ENCODE results near the gene COL27A1.
"Not testable (repeated sequence)": the region's sequence is repeated elsewhere in the genome, so short reads cannot be mapped to it uniquely, and the experiment has no call there.

Gene COL27A1

DNA sequence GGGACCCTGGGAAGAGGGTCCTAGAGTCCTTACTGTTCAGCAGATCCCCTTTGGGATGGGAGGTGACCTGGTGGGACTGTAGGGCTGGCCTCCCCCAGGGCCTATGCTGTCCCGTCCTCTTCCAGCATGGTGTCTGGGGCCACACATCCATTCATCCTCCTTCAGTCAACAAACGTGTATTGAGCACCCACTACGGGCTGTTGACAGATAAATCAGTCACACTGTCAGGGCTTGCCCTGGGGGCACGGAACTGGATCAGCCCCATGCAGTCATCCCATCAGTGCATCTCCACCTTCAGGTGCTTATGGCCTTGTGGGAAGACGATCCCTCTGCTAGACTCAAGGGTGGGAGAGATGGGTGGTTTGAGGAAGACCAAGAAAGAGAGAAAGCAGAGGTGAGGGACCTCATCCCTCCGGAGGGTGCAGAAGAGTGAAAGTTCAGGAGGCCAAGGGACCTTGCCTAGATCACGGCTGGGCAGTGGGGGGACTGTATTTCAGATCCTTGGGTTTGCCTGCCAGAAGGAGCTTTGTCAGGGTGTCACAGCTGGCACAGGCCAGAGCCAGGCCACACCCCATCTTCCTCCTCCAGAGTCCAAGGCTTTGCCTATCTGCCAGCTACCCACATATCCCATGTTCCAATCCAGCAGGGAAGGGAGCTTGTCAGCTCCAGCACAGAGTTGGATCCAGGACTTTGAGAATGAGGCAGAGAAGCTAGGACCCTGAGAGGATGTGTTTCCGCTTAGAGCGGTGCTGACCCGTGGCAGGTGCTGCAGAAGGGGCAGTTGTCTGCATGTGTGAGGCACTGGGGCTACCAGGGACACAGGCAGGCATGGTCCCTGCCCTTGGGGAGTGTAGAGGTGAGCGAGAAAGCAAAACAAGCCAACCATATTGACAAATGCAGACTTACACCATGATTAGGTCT, 30.5 kb downstream of the COL27A1 start:
- DNase-seq: no peak

DNA sequence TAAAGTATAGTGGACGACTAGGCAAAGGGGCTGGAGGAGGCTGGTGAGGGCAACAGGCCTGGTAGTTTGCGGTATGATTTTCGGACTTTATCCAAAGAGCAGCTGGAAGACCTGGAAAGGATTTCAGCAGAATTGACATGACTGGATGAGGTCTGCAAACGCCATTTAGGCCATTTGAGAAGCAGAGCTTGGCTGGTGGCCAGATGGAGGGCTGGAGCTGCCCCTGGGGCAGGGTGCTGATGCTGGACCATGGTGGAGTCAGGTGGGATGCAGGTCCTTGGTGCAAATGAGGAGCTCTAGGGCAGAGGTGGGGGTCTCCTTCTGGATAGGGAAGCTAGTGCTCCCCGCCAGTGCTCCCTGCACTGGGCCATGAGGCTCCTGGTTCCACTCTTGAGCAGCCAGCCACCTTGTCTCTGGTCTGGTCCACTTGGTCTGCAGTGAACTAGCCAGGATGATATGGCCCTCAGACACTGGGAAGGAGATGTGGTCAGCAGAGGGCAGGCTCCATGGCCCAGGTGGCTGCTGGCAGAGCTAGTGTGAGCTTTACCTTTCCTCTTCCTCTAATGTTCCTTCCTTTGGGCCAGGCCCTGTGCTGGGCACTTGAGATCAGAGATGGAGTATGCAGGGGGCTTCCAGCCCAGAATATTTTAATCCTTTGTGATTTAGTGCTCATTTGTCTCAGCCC, 31.4 kb downstream of the COL27A1 start:
- DNase-seq: no peak

DNA sequence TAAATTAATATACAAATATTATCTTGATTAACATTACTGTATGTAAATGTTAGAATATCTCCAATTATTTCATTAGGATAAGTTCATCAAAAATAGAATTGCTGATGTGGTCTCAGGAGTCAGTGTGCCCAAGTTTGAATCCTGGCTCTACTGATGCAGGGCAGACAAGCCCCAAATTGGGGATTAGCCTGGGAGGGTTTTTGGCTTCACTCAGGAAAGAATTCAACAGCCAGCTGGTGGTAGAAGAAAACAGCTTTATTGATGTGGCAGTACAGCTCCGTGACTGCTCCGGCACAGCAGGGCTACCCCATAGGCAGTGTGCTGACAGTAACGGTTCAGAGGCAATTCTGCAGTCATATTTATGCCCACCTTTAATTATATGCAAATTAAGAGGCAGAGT, 32.5 kb downstream of the COL27A1 start:
- no peak for DNase-seq

DNA sequence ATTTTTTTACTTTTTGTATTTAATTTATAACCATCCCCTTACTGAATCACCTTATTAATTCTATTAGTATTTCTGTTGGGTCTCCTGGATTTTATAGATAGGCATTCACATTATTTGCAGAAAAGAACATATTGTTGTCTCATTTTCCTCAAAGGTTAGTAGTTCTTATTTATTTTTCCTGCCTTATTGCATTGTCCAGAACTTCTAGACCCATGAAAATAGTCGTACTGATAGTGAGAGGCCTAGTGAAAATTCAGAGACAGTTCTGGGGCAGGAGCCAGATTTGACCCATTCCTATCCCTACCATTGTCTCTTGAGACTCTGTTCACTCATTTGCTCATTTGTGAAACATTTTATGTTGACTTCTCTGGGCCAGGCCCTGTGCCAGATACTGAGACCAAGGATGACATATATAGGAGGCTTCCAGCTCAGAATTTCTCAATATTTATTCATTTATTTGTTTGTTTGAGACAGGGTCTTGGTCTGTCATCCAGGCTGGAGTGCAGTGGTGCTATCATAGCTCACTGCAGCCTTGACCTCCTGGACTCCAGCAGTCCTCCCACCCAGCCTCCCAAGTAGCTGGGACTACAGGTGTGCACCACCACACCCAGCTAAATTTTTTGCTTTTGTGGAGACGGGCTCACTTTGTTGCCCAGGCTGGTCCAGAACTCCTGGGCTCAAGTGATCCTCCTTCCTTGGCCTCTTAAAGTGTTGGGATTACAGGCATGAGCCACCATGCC, 34.7 kb downstream of the COL27A1 start:
- no peak for DNase-seq

DNA sequence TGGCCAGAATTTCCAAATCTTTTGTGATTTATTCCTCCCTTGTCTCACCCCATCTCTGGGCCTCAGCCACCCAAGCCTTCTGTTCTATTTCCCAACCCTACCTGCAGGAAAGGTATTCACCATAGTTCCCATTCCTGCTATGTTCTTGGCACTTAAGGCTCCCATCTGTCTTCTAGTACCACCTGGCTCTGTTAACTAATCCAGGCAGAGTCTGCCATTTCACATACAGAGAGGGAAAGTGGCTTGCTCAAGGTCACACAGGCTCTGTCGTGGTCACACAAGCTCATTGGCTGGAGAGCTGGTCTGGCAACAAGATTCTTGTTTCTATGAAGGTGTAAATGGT, 35.2 kb downstream of the COL27A1 start:
- no peak for DNase-seq

DNA sequence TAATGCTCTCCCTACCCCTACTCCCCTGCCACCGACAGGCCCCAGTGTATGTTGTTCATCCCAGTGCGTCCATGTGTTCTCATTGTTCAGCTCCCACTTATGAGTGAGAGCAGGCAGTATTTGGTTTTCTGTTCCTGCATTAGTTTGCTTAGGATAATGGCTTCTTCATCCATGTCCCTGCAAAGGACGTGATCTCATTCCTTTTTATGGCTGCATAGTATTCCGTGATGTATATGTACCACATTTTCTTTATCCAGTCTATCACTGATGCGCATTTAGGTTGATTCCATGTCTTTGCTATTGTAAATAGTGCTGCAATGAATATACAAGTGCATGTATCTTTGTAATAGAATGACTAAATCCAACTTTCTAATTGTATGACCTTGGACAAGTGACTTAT, 36.1 kb downstream of the COL27A1 start:
- DNase-seq: not testable (repeated sequence)

DNA sequence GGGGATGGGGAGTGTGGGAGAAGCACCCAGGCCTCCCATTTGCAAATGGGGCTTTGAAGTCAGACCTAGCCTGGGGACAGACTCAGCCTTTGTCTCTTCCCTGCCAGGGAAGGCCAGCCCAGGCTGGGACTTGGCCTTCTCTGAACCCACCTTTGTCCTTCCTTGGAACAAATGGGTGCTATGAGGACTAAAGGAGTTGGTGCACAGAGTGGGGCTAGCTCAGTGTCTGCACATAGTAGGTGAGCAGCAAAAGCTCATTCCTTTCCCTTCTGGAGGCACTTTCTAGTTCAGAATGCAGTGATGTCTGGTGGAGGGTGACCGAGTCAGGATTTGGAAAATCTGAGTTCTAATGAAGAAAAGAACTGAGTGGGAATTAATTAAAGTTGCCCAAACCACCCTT, 37.2 kb downstream of the COL27A1 start:
- no peak for DNase-seq

DNA sequence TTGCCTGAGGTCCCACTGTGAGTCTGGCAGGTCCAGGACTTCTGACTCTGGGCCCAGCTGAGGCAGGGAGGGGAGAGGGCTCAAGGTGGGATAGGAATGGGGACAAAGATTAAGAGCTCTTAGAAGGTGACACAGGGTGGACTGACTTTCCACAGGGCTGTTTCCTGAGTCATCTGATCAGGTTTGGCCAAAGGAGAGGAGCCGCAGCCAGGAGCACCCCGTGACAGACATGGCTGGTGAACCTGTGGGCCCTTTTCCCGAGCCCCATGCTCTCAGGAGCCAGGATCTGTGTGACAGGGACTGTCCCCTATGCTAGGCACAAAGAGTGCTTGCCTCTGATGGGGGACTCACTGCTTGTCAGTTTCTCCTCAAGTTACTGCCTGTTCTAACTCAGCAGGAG, 37.8 kb downstream of the COL27A1 start:
- DNase-seq: no peak

DNA sequence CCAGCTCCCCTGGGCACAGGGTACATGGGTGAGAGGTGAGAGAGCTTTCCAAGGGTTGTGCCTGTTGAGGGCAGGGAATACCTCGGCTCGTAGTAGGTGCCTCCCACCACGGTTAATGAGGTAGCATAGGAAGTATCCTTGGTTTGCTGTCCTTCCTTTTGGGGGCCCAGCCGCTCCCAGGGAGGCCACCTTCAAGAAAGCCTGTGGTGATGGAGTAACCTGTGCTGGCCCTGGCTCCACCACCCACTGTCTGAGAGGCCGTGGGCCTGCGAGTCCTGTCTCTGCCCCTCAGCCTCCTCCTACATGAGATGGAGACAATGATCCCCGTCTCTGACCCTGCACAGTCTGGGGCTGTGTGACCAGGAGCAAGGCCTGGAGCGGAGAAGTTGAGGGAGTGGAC, 40.8 kb downstream of the COL27A1 start:
- no peak for DNase-seq

DNA sequence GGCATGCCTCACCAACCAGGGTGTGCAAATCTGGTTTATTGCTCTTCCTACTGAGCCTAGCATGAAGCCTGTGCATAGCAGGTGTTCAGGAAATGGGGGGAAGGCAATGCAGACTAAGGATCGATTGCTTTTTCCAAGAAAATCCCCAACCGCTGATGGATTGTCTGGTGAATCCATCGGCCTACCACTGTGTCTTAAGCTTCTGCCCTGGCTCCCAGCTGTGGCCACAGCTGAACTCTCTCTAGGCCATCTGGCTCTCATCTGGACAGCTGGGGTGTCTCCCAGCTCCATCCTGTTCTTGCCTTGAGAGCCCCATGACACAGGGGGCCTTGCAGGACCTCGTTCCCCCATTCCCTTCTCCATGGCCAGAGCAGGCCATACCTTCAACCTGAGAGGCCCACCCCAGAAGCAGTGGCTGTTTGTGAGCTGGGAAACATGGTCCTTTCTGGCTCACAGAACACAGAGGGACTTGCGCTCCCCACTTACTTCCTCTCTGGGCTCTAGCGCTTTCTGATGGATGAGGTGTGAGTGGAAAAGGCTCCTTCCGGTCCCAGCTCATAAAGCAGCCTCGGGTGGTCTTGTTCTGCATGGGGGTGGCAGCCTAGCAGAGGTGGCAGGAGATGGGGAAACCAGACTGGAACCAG, 41.8 kb downstream of the COL27A1 start:
- DNase-seq: no peak

DNA sequence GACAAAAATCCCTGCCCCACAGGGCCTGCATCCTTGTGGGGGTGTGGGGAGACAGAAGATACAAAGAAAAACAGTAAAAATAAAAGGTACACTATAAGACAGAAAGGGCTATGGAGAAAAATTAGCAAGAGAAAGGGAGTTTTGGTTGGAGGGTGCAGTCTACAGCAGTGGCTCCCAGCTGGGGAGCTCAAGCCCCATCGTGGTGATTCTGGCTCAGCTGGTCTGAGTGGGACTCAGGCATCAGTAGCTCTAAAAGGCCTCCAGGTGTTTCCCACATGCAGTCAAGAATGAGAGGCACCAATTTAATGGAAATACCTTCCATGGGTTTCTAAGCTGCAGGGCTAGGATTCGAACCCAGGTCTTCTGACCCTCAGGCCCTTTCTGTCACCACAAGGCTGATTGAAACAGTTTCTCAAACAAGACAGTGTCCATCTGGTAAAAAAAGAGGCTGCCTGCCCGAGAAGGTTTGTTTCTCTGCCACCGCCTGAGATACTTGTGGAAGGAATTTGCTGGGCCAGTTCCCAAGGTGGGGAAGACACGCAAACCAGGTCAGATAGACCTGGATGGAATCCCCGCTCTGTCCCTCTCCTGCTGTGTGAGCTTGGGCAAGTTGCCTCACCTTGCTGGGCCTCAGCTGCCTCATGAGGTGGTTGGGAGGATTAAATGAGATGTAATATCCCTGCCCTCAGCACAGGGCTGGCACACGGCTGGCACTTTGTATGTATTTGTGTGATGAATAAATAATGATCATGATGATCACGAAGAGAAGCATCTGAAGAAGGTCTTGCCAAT, 43.1 kb downstream of the COL27A1 start:
- no peak for DNase-seq

DNA sequence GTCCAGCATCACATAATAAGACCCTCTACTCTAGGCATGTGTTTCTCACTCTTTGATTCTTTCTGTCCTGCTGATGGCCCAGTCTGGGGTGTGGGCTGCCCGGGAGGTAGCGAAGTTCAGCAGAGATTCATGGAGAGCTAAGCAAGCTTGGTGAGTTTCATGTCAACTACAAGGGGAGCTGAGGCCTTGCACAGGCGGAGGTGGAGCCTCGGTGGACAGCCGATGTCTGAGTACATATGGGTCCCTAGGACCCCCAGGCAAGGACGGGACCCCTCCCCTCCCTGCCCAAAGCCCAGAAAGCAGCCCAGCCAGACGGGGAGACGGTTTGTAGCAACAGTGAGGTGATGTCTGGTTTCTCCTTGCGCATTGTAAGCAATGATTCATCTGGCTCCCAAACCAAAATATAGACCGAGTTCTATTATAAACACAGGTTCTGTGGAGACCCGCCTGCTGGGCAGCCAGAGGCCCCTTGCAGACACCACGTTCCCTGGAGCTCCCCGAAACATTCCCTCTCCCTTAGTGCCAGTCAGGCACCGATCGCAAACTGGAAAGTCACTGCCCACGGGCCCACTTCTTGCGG, 45.5 kb downstream of the COL27A1 start:
- DNase-seq: no peak

DNA sequence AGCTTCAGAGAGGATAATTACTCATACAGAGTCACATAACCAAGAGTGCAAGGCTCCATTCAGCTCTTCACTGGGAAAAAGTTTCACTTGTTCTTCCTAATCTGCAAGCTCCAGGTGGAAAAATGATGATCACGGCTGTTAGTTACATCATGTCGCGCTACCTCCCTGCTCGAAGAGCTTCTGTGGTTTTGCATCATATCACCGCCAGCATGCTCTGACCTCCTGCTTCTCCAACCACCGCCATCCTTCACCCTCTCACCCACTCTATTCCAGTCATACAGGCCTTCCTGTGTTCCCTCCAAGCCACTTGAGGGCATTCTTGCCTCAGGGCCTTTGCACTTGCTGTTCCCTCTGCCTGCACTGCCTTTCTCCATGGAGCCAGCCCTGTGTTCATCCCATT, 47.1 kb downstream of the COL27A1 start:
- no peak for DNase-seq

DNA sequence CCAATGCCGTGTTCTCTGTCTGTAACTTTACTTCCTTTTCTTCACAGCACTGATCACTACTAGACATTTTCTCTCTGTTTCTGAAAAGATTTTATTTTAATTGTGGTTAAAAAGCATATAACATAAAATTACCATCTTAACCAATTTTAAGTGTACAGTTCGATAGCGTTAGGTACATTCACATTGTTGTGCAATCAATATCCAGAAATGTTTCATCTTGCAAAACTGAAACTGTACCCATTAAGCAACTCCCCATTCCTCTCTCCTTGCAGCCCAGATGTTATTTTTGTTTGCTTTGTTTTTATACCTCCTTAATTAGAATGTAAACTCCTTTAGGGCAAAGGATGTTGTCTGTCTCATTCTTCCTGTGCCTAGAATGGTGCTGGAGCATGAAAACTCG, 47.5 kb downstream of the COL27A1 start:
- DNase-seq: no peak

DNA sequence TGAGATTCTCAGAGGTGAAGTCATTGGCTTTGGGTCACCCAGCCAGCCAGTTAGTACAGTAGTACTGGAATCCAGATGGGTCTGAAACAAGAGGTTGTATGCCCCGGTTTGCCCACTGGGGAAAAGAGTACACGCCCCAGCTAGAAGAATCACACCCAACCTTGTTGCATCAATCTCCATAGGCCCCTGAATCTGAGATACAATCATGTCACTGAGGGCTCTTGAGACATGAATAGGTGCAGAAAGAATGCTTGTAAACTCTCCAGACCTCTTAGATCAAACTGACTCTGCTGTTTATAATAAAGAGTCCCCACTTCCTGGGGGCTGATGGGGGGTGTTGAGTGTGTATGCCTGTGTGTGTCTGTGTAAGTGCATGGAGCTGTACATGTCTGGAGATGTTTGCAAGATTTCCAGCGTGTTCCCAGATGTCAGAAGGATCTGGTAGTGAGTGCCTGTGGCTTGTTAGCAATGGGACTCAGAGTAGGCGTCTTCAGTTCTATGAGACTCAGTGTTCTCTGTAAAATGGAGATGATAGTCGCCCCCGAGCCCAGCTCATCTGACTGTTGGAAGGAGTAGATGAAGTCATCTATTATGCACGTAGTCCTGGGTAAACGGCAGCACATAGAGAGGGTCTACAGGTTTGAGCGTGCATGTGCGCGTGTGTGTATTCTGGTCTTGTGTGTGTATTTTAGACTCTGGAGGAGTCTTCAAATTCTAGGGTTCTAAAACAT, 48.2 kb downstream of the COL27A1 start:
- no peak for DNase-seq

DNA sequence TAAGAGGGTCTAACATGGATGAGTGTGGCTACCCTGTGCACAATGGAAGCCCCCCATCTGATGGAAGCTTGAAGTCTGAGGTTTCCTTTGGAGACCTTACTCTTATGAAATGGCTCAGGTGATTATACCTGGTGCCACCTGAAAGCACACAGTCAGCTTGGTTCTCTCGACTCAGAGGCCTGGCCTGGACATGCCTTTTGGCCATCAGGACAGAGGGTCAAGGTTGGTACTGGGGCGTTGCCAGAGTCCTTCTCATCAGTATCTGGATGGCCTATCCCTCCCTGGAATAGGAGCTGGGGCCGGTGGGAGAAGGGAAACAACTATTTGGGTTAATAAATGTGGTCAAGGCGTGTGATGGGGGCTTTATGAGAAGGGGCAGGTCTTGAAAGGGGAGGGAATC, 48.9 kb downstream of the COL27A1 start:
- DNase-seq: no peak

DNA sequence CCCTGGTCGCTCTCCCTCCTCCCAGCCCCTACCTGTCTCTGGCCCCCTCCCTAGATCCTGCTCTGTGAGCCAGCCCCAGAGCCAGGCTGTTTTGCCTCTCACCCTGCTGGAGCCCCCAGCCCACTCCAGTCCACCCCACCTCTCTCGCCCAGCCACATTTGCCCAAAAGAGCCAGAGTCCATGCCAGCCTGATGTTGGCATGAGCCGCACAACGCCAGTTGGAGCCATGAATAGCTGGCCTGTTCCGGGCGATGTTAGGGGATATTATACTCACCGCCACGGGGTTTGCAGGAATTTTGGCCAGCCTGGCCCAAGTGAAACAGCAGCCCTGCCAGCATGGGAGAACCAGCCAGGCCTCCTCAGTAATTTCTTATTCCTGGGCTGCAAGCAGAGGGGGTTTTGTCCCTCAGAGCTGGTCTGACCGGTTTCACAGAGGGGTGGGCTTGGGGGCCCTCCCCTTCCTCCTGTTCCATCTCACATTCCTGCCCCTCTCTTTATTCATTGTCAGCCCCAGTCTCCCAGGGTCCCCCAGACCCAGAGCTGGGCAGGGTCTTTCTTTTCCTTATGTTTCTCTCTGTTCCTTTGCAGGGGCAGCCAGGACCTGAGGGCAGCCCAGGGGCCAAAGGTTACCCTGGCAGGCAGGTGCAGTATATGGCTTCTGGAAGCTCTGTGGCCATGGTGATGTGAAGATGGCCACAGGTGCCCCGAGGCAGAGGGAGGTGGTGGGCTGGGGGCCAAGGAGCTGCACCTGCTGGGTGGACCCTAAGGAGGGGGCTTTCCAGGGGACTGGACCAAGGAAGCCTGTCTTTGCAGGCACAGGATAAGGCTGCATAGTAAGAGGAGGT, 50.1 kb downstream of the COL27A1 start:
- no peak for DNase-seq

DNA sequence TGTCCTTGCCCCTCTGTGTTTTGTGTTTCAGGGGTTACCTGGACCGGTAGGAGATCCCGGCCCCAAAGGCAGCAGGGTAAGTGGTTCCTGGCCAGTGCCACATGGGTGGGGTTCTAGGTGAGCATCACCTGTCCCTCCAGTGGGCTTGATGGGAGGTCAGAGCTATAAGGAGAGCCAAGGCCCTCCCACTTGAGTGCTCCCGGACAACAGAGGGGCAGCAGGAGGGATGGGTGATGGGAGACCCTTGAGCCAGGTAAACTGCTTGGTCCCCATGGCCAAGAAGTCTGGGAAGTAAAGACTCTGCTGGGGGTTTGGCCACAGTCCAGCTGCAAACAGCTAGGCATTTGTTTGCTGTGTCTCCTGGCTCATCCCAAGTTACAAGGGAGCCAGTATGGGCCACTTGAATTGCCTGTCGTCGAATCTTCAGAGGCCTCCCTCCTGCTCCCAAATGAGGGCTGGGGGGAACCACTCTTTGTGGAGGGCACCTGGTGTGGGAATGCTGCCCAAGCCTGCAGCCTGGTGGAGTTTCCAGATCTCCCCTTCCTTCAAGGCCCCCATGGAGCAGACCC, 51.0 kb downstream of the COL27A1 start:
- no peak for DNase-seq

DNA sequence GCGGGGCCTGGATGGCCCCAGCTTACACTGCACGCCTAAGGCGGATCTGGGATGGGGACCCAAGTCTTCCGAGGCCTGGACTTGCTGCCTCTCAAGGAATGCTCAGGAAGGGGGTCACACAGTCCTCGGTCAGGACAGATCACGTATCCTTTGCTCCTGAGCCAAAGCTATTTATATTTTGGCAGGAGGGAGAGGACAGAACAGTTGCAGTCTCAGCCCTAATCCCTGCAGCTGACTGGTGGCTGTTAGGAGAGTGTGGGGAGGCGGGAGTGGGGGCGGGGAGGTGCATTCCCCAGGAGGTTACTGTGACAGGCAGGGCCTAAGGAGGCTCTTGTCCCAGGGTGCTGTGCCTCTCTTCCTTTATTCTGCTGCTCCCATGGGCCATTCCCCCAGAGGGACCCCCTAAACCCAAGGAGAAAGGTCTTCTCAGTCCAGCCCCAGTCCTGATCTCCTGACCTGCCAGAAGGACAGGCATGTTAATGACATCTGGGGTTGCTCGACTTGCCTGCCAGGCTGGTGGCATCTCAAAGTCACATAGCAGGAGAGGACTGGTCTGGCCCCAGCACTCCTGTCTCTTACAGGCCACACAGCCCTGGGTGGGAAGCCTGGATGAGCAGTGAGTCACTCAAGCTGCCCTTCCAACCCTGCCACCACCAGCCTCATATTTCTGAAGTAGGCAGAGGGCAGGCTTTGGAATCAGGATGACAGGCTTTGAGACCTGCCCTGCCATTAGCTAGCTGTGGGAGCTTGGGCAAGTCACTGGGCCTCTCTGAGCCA, 51.9 kb downstream of the COL27A1 start:
- DNase-seq: no peak
